DOHH2 (cell line): ENCODE results near the gene NINJ2.

Experiments used
- H3F3A ChIP-seq: fragments of 200-600 bp; sonication (generic), shearing (Covaris generic); 2 replicates; pipeline ENCODE4 v1.6.0; 2016; ENCODE audit warnings: antibody characterized with exemption, mild to moderate bottlenecking; ENCODE audit not compliant: control insufficient read depth, insufficient read depth
- H3K27ac ChIP-seq: fragments of 200-600 bp; sonication (generic); 2 replicates; pipeline ENCODE4 v1.5.1; 2014; ENCODE audit warnings: low read depth, mild to moderate bottlenecking, low read length, moderate library complexity
- H3K27me3 ChIP-seq: fragments of 200-600 bp; sonication (generic); 2 replicates; pipeline ENCODE4 v1.6.1; 2014; ENCODE audit warnings: mild to moderate bottlenecking, low read length, mixed read lengths; ENCODE audit not compliant: control insufficient read depth
- H3K36me3 ChIP-seq: fragments of 200-600 bp; sonication (generic); 2 replicates; pipeline ENCODE4 v1.6.1; 2014; ENCODE audit warnings: mild to moderate bottlenecking, low read length, moderate library complexity, mixed read lengths; ENCODE audit not compliant: control insufficient read depth
- H3K4me1 ChIP-seq: fragments of 200-600 bp; sonication (generic); 2 replicates; pipeline ENCODE4 v1.6.1; 2014; ENCODE audit warnings: mild to moderate bottlenecking, low read length, mixed read lengths; ENCODE audit not compliant: control insufficient read depth
- H3K4me2 ChIP-seq: fragments of 200-600 bp; sonication (generic); 2 replicates; pipeline ENCODE4 v1.6.0; 2014; ENCODE audit warnings: mild to moderate bottlenecking, low read length, moderate library complexity
- H3K4me3 ChIP-seq: fragments of 200-600 bp; sonication (generic); 2 replicates; pipeline ENCODE4 v1.5.1; 2014; ENCODE audit warnings: mild to moderate bottlenecking, low read length, mixed read lengths
- H3K79me2 ChIP-seq: fragments of 200-600 bp; sonication (generic); 2 replicates; pipeline ENCODE4 v1.6.1; 2014; ENCODE audit warnings: mild to moderate bottlenecking, low read length, mixed read lengths; ENCODE audit not compliant: control insufficient read depth
- H3K9me2 ChIP-seq: fragments of 200-600 bp; sonication (generic); replicated peaks from 2 replicates; pipeline ENCODE4 v1.6.1; 2014; ENCODE audit warnings: mild to moderate bottlenecking, low read length, mixed read lengths; ENCODE audit not compliant: control insufficient read depth
- H3K9me3 ChIP-seq: fragments of 200-600 bp; sonication (generic); 2 replicates; pipeline ENCODE4 v1.6.1; 2014; ENCODE audit warnings: antibody characterized with exemption, low read length, mixed read lengths; ENCODE audit not compliant: control insufficient read depth, insufficient read depth
- H4K20me1 ChIP-seq: fragments of 200-600 bp; sonication (generic); 2 replicates; pipeline ENCODE4 v1.6.0; 2014; ENCODE audit warnings: low read depth, mild to moderate bottlenecking, antibody characterized with exemption, low read length, moderate library complexity; ENCODE audit not compliant: control insufficient read depth, insufficient read depth
- CTCF ChIP-seq: fragments of 200-600 bp; sonication (generic); IDR thresholded peaks from one replicate; pipeline ENCODE4 v1.5.1; 2014; ENCODE audit warnings: antibody characterized with exemption, mild to moderate bottlenecking, low read depth, low read length; ENCODE audit not compliant: poor library complexity, severe bottlenecking
- EZH2phosphoT487 ChIP-seq: fragments of 200-600 bp; sonication (generic); IDR thresholded peaks from 2 replicates; pipeline ENCODE4 v1.6.1; 2017; ENCODE audit warnings: borderline replicate concordance, mild to moderate bottlenecking, antibody characterized with exemption, low read length, moderate library complexity, mixed read lengths

NINJ2 gene

GRCh38 chr12:588646-589045 is 74.6 kb downstream of the NINJ2 start:
- H3K9me3 ChIP-seq, result no peaks in the 10 kb centered on the region
- H3K27ac ChIP-seq, result no peak overlapping the region
- H3F3A ChIP-seq, result 0 out of 2 replicates have a peak, but pooled peaks cover under 1% of the 10 kb centered on the region
- no peak overlapping the region for H3K4me3 ChIP-seq
- H3K9me2 ChIP-seq, result no peaks in the 10 kb centered on the region
- no peak overlapping the region for H3K4me2 ChIP-seq
- H3K4me1 ChIP-seq, result peaks cover 21% of the 10 kb centered on the region
- H3K36me3 ChIP-seq, result no peaks in the 10 kb centered on the region
- H4K20me1 ChIP-seq, result no peaks in the 10 kb centered on the region
- H3K27me3 ChIP-seq, result no peaks in the 10 kb centered on the region
- no peaks in the 10 kb centered on the region for H3K79me2 ChIP-seq
- no peak for TF ChIP-seq CTCF
- TF ChIP-seq EZH2phosphoT487, result no peak

- no peak overlapping the region for H3K4me3 ChIP-seq
- peaks cover 17% of the 10 kb centered on the region for H3K4me1 ChIP-seq
- H3K9me3 ChIP-seq, result no peaks in the 10 kb centered on the region
- no peaks in the 10 kb centered on the region for H3K79me2 ChIP-seq
- H3F3A ChIP-seq, result 0 out of 2 replicates have a peak, but pooled peaks cover 3% of the 10 kb centered on the region
- no peak overlapping the region for H3K4me2 ChIP-seq
- no peaks in the 10 kb centered on the region for H3K9me2 ChIP-seq
- no peak for TF ChIP-seq CTCF
- TF ChIP-seq EZH2phosphoT487, result no peak
- no peaks in the 10 kb centered on the region for H4K20me1 ChIP-seq
- H3K36me3 ChIP-seq, result no peaks in the 10 kb centered on the region
- no peaks in the 10 kb centered on the region for H3K27me3 ChIP-seq
- no peak overlapping the region for H3K27ac ChIP-seq
Measured at GRCh38 chr12:588024-588322, 75.3 kb downstream of the NINJ2 start.

GRCh38 chr12:587132-588023 is 75.9 kb downstream of the NINJ2 start:
- Histone ChIP-seq H3F3A (0 out of 2 replicates have a peak, but pooled peaks cover 3% of the 10 kb centered on the region), H3K36me3 (no peaks in the 10 kb centered on the region), H3K9me2 (no peaks in the 10 kb centered on the region), H3K4me2 (no peak overlapping the region), H3K4me1 (peaks cover 17% of the 10 kb centered on the region), H4K20me1 (no peaks in the 10 kb centered on the region), H3K27ac (no peak overlapping the region), H3K79me2 (no peaks in the 10 kb centered on the region), H3K9me3 (no peaks in the 10 kb centered on the region), H3K4me3 (no peak overlapping the region), H3K27me3 (no peaks in the 10 kb centered on the region)
- TF ChIP-seq EZH2phosphoT487, result no peak
- no peak for TF ChIP-seq CTCF
